ENCODE results near the gene APMAP.

APMAP gene, protein sequence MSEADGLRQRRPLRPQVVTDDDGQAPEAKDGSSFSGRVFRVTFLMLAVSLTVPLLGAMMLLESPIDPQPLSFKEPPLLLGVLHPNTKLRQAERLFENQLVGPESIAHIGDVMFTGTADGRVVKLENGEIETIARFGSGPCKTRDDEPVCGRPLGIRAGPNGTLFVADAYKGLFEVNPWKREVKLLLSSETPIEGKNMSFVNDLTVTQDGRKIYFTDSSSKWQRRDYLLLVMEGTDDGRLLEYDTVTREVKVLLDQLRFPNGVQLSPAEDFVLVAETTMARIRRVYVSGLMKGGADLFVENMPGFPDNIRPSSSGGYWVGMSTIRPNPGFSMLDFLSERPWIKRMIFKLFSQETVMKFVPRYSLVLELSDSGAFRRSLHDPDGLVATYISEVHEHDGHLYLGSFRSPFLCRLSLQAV

DNA sequence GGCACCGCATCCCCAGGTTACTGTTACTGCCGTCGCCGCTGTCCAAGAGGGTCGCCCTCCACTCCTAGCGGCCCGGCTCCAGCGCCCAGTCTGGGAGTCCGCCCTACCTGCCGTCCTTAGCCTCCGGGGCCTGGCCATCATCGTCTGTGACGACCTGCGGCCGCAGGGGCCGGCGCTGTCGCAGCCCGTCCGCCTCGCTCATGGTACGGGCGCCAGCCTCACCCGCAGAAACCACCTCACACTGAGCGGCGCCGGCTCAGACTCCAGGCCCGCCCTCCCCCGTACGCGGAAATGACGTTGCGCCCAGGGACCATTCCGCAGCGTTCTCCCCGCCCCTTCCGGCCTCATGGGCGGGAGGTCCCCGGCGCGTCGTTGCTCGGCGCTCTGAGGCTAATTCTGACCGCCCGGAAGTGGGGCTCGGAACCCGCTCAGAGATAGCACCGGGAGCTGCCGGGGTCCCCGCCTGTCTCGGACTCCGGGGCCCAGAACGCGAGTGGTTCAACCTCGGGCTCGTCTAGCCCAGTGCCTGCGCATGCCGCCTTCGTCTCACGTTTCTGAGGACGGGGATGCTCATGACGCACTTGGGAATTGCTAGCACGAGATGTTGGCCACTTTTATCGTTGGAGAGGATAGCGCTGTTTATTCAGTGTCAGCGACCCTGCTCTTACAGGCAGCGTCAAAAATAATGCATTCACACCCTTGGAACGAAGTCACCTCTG lies at the start of gene APMAP:
Gene APMAP, minus strand, starts transcription at position 265 of the 719 bp plus-strand sequence. Its CDS starts 63 bp downstream, at position 202.
- DNase-seq: peak; percentile 59 to 96 (median 92)

DNA sequence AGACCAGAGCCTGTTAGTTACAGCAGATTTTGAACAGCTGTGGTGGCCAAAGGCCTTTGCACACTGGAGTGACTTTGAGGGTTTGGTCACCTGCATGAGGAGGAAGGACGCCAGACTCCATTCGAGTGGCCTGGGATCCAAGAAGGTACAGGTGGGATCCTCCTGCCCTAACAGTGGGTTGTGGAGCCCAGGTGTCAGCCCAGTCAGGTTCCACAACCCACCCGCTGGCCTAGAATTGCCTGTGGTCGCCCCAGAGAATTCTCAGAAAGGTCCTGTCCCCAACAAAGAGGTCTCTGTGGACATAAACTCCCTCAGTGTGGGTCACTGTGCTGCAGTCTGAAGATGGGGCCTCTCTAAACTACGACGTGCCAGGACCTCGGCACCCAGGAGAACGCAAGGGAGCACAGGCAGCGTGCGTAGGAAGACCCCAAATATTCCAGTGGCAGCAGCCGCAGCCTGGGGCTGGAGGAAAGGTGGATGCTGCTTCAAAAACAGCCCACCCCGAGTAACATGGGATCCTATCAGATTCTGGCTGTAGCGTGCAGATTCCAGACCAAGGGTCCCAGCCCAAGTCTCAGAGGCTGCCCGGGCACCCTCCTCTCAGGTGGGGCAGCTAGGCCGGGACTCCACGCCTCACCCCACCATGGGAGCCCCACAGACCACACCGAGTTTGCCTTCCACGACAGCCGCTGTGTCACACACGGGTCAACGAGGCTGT lies 49.4 kb upstream of the APMAP start:
- DNase-seq: no peak

DNA sequence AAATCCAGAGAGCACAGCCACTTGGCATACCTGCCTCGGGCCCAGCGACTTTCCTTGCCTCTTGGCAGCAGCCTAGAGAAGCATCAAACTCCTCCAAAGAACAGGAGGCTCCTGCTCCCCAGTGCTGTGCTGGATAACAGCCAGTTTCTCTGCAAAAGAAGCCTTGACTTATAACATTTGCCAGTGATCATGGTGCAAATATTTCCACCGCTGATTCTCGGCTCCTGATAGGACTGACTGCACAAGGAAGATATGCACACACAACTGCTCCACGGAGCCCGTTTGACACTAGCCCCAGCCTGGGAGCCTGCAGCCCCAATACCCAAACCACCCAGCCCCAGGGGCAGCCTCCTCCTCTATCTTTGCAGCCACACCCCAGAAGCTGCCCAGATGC lies 47.9 kb upstream of the APMAP start:
- peak in 2 of 14 donors; percentile 55 to 78 for DNase-seq

DNA sequence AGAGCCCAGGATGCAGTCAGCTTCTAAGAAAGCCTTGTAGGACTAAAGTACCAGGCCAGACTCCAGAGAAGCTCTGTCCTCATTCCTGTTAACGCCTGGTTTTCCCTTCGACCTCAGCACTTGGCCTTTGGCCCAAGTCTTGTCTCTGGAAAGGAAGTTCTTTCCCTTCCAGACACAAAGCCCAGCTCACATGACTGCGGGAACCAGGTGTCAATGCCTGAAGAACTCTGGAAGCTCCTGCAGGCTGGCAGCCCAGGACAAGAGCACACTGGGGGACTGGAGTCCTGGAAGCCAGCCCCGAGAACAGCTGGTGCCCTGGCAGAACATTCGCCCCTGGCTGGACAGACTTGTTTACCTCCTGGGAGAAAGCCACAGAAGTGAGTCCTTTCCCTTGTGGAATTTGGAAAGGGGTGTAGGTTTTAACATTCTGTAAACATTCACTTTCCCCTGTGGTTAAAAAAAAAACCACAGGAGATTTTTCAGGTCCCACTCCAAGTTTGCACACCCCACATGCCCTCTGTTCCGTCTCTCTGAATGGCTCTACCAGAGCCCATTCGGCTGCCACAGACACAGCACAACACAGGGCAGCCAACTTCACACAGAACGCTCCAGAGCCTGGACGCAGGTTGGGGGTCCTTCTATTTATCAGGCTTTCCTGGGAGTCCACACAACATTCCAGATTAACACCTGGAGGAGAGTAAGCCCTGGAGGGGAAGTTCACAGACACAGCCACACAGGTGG lies 47.3 kb upstream of the APMAP start:
- DNase-seq: peak in 13 of 14 donors; percentile 34 to 91 (median 72)

DNA sequence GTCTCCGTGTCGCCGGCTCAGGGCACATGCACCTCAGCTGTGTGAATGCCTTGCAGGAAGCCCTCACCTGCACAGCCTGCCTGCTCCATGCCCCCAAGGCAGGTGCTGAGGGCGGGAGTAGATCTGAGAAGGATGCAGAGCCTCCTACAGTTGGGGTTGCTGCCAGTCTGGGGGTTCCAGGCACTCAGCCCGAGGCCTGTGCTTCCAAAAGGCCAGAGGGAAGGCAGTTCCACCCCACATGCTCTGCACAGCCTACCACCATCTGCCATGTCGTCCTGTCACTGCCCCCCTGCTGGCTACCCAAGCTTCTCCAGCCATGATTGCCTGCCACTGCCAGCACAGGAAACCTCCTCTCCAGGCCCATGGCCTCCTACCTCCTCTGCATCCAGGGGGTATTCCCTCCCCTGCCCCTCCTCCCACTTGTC lies 46.1 kb upstream of the APMAP start:
- peak in 2 of 14 donors; percentile 26 to 96 for DNase-seq

DNA sequence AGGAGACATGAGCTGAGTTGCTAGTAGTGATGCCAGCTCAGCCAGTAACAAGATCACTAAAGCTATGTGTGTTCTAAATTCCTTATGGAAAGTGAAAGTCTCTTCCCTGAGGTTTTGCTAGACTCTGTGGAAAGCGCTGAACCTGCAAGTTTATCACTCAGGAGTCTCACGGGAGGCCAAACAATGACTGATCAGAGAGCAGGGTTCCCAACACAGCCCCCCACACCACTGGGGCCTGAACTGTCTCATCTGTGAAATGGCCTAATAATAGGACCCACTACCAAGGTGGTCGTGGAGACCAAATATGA lies 45.5 kb upstream of the APMAP start:
- no peak for DNase-seq

DNA sequence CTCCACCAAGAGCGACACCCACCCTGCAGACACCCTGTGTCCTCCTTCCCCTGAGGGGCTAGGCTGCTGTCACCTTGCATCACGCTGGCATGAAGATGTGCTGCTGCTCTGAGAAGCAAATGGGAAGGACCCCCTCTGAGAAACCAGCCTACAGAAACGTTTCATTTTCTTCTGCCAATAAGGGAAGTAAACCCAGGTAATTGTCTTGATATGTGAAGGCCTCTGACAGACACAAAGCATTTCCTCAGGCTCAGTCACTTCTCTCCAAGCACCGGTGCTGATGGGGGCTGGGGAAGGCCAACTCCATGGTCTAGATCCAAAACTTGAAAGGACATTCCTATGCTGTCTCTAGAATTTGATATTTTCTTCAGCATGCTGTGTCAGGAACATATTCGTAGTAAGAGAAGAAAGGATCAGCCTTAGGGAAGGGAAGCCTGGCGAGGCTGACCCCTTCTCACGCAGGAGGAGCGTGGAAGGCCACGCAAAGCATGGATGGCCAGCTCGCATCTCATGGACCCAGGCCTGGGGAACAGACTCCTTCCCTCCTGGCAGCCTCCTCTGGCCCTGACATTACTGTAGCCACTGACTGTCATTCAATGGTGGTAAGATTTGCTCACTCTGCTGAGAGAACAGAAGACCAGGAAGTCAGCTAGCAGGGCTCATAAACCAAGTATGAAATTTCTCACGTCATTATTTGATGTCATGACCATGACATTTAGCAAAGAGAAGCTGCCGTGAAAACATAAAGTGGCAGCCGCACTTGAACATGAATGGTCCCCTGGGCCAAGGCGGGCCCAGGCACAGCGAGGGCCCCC lies 44.9 kb upstream of the APMAP start:
- DNase-seq: no peak

DNA sequence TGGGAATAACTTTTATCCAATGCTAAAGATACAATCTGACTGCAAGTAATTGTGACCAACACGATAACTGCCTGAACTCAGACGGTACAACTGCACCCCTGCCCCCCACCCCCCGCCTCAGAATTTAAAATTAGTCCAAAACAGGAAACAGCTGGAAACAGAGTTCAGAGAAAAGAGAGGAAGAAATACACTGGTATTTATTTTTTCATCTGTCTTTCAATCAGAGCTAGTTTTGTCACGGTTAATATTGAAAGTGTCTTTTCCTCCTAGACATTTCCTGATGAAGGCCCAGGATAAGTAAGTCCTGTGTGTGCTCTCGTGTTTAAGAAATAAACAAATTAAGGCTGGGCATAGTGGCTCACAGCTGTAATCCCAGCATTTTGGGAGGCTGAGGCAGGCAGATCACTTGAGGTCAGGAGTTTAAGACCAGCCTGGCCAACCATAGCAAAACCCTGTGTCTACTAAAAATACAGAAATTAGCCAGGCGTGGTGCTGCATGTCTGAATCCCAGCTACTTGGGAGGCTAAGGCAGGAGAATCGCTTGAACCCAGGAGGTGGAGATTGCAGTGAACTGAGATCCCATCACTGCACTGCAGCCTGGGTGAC lies 43.9 kb upstream of the APMAP start:
- DNase-seq: no peak

DNA sequence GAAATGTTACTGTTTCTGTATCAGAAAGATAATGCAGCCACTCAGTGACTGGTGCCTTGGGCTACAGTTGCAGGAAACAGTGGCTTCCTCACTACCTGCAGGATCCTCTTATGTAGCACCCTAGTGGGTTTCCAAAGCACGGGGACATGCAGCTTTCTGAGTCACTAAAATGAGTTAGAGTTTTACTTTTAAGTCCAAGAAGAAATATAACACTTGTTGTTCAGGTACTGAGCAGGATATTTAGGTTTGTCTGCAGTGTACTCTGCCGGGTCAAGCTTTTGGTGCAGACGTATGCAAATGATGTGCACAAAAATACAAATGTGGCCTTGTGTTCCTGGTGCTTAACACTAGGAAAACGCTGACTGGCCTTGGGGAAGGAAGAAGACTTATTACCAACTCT lies 43.4 kb upstream of the APMAP start:
- peak in 1 of 14 donors; percentile 57 for DNase-seq

DNA sequence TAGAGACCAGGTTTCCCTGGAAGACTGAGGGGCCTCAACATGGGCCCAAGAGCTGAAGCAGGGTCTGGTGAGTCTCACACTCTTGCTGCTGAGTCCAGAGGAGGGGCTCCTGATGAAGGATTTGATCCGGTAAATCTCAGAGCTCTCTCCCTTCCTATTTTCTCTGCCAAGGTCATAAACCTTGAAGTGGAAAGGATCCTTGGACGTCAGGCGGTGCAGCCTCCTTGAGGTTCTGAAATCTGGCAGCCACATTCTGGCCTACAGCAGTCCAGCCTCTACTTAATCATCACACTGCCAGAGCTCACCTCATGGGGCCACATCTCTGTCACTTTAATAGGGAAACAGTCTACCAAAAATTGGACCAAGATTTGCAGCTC lies 41.4 kb upstream of the APMAP start:
- DNase-seq: no peak

DNA sequence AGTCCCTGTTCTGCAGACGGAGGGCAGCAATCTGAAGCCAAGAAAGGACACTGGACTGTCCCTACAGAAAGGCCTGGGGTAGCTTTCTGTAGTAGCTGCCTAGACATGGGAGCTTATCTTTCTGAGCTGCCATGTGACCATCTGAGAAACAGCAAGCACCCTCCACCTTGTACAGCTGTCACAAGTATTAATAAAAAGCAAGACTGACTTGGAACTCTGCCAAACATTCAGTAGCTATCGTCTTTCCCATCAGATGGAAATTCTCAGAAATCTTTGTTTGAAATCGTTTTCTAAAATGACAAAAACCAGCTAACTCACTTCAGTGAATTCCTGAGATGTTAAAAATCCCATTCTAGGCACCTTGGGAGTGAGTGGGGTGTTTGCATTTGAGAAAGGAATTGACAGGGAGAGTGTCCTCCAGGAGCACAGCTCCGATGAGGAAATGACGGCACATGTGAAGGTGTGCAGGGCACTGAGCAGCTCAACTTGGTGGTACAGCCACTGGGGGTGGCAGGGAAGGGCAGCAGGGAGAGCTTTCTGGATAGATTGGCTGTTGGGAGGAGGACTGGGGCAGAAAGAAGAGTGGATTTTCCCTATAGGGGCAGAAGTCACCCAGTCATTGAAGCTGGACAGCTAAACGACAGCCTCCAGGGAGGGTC lies 40.8 kb upstream of the APMAP start:
- DNase-seq: peak in 1 of 14 donors; percentile 29

DNA sequence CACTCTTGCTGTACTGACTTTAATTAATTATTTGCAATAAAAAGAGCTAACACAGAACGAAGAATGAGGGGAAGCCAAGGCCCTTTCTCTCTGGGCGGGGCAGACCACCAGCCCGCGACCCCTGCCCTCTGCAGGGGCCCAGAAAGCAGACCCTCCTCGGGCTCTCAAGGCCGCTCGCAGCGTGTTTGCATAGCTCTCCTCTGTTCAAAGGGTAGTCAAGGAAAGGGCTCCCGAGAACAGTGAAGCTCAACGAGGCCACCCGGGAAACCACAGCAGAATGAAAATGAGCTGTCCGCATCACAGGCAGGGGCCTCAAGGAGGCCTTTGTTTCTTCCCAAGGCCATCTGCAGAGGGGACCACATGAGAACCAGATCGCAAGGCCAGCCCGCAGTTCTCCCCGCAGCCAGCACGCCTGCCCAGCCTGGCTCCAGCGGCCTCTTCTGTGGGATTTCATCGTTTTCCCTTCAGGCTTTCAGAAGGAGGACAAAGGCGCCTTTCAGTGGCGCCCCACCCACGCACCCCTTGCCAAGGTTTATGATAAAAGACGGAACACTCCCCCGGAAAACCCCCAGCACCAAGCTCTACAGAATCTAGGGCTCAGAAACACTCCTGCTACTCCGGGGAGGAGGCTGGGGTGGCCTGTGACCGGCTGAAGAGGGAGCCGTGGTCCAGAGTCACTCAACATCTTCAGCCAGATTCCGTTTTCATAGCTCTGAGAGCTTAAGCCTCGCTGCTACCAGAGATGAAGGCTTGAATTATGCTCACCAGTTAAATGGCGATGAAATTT lies 40.1 kb upstream of the APMAP start:
- peak in 13 of 14 donors; percentile 69 to 95 (median 87) for DNase-seq

DNA sequence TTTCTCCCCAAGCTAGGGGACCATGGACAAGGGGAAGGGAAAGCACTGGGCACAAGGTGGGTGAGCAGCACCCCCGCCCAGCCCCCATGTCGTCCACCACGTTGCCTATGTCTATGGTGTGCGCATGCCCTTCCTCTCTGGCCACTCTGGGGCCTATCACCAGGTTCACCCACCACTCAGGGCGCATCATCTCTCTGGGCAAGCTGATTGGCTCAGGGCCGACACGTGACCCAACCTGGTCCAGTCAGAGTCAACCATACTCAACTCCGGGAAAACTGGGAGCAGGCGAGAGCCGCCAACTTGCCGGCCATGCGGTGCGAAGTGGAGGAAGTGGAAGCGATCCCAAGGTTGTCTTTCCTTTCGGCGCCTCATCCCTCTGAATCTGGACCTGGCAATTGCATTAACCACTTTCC lies 39.5 kb upstream of the APMAP start:
- DNase-seq: peak in 9 of 14 donors; percentile 50 to 81 (median 70)

DNA sequence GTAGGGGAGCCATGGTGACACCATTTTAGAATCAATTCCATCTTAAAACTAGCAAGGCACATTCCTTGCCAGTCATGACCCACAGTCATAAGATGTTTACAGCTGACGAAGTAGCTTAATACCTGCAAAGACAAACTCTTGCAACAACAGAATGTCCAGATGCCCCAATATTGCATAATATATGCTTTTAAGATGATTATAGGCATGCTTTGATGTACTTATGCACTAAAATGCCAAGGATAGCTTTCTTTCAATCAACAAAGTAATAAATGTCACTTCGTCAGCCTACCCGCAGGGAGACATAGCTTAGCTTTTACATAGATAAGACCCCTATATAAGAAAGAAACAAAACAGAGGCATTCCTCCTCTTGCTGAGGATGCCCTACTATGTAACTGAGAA lies 38.7 kb upstream of the APMAP start:
- DNase-seq: no peak

DNA sequence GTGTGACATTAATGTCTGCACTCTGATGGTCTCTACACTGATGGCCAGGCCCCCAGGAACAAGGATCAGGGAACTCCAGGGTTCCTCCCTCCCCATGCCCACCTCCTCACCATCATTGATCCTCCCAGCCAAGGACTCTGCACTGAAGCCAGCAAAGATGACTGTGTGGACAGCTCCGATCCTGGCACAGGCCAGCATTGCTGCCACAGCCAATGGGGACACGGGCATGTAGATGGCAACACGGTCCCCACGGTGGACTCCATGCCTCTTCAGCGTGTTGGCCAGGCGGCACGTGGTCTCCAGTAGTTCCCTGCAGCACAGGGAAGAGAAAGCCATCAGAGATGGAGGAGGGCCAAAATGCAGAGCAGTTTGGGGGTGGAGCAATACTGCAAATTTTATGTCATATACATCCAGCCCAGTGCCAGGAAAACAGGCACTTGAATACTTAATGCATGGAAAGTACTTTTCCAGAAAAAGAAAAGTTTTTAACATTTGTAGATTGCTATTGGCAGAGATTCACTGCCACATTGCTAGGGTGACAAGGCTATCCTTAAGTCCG lies 38.2 kb upstream of the APMAP start:
- peak in 1 of 14 donors; percentile 49 for DNase-seq

DNA sequence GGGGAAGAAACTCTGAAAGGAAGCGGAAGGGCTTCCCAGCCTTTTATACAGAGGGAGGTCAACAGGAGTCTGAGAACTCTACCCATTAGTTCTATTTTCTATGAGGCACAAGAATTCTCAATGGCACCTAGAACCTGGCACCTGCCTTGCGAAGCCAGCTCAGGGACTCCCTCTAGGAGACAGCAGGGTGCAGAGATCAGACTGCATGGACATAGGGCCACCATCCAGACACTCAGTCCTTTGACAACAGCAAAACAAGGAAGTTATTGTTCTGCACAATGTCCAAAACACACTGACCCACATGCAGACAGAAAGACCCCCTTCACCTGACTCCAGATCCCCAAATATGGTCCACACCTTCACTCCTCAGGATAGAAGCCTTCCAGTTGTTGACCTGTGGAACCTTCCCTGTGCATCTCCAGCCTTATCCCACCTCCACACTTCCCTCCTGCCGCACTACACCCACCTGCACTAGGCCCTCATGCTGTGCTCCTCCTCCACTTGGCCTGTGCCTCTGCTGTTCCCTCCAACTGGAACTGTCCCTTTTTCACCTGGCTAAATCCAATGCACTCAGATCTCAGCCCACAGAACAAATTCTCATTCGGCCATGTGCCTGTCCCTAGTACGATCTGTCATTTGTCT lies 37.6 kb upstream of the APMAP start:
- DNase-seq: peak in 1 of 14 donors; percentile 32

DNA sequence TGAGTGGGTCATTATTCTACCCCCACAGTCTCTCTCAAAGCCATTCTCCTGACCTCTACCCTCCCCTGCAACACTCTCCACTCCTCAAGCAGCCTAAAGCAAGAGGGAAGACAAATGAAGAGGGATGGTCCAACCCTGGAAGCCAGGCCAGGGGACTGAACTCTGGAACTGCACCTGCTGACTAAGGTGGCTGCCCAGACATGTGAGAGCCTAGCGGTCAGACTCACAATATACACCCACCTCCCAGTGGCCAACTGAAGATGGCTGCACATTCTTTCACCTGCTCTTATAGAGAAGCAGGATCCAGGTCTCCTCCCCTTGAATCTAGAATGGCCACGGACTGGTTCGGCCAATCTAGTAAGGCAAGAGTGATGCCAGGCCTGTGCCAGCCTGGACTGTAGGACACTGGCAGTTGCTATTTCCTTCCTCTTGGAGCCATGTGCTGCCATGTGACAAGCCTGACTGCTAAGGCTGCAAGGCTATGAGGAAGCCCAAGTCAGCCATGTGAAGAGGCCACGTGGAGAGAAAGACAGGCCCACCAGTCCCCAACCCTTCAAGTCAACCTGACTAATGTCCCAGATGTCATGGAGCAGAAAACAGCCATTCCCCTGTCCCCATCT lies 33.5 kb upstream of the APMAP start:
- DNase-seq: no peak

DNA sequence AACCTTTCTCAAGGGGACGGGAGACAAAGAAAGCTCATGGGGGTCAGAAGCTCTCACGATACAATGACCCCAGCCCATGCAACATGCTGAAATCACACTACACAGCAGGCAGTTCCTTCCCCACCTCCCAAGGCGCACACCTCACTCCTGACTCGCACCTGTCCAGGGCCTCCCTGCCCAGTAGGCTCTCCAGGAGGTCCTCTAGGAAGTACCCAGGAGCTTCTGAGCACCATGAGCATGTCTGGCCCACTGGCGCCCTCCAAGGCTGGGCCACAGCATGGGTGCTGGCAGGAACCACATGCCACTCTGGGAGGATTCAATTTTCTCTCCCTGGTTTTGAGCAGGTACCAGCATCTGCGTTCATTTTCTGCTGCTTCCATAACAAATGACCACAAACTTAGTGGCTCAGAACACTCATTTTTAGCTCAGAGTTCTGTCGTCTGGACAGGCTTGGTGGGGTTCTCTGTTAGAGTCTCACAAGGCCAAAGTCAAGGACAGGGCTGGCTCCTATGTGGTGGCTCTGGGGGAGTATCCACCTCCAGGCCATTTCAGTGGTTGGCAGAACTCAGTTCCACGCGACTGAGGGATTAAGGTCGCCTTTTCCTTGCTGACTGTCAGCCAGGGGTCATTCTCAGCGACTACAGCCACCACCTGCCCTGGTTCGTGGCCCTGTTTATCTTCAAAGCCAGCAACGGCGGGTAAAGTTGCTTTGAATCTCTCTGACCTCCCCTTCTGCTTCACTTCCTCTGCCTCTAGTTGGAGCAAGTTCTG lies 32.7 kb upstream of the APMAP start:
- DNase-seq: no peak
